Activated CD4-positive, alpha-beta memory T cell treated with anti-CD3 and anti-CD28 coated beads, Interleukin-2, amount 10 ng/mL, durations not matched to agents 7 days and 5 days (primary cell): Measurements from ENCODE around the gene DDIT4. TPM values are rescaled to one million over a fixed set of nuclear protein-coding genes. Genes with fewer than 3 reads are reported as not detected.
A peak's percentile ranks its signal among the peaks of the same experiment; 100 is the strongest.

Source experiments
- CTCF ChIA-PET: fragments of 350-600 bp; sonication (Branson Sonifier 250); formaldehyde crosslinking; loops from one replicate; lab custom pipeline; 2021; ENCODE audit warnings: antibody characterized with exemption, inconsistent platforms; lab: Charles Lee
- POLR2A ChIA-PET: fragments of 350-600 bp; sonication (Branson Sonifier 250); formaldehyde crosslinking; loops from one replicate; lab custom pipeline; 2021; ENCODE audit warnings: antibody characterized with exemption; lab: Charles Lee
- DNase-seq: peaks from one replicate; pipeline ENCODE4 v3.0.0-alpha.2; 2020
- H3K27ac Mint-ChIP-seq: one replicate; pipeline ENCODE4 v1.8.0; 2021; ENCODE audit warnings: mild to moderate bottlenecking, mixed read lengths
- H3K27me3 Mint-ChIP-seq: one replicate; pipeline ENCODE4 v1.8.0; 2021; ENCODE audit warnings: mixed read lengths
- H3K36me3 Mint-ChIP-seq: one replicate; pipeline ENCODE4 v1.8.0; 2021; ENCODE audit warnings: low read depth, mixed read lengths
- H3K4me1 Mint-ChIP-seq: one replicate; pipeline ENCODE4 v1.8.0; 2021; ENCODE audit warnings: mixed read lengths
- H3K4me3 Mint-ChIP-seq: one replicate; pipeline ENCODE4 v1.8.0; 2021; ENCODE audit warnings: mild to moderate bottlenecking, mixed read lengths
- H3K9me3 Mint-ChIP-seq: one replicate; pipeline ENCODE4 v1.8.0; 2021; ENCODE audit warnings: mixed read lengths
- total RNA-seq, 2 experiments: library from RNA; stranded (reverse); gene quantifications; one replicate each; pipeline ENCODE4 v1.2.3, GENCODE V29; 2021

DDIT4 gene
- total RNA-seq, 2 experiments from 2014 or later: 475 to 481 TPM

DNA sequence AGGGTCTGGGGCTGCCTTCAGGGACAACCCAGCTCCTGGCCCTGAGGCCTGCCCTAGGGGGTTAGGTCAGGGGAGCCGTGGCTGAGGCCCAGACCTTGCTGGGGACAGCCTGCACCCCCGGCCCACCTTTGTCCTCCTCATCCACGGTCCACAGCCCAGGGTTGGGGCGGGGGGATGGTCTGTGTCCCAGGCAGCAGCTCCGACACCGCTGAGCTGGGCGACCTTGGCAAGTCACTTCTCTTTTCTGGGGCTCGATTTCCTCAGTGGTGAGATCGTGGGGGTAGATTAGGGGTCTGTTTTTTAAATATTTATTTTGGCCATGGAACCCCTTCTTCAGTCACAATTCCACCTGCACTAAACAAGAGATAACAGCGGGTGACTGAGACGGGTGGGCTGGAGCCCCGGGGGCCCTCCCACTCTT, 50.1 kb downstream of the DDIT4 start:
- H3K4me3 Mint-ChIP-seq: no peak overlapping the region
- peak overlapping the region; percentile 35 for H3K27ac Mint-ChIP-seq
- CTCF ChIA-PET: interaction anchor here (4.0 kb wide), 1 partner anchor 8 kb away, joined by 20 read pairs; no protein-coding TSS in a partner anchor
- peaks cover 16% of the 10 kb centered on the region for H3K36me3 Mint-ChIP-seq
- no peak for DNase-seq
- peaks cover 75% of the 10 kb centered on the region for H3K4me1 Mint-ChIP-seq
- H3K9me3 Mint-ChIP-seq: peaks cover 4% of the 10 kb centered on the region
- no peaks in the 10 kb centered on the region for H3K27me3 Mint-ChIP-seq
- POLR2A ChIA-PET: interaction anchor here (5.1 to 14.4 kb wide), 5 partner anchors 10 to 235 kb away, joined by 31 to 448 read pairs (median 104); partner anchors contain the start of genes DDIT4 and SPOCK2

Other genes starting within 250 kb of the DDIT4 start
- gene SPOCK2, start 185.4 kb upstream of the DDIT4 start, total RNA-seq: 100 to 1,000 TPM; 418 to 420 TPM
- 100 to 1,000 TPM in 1 of 2 experiments, 10 to 100 TPM in 1; 94.2 to 101 TPM for gene ANAPC16, start 57.9 kb upstream of the DDIT4 start, total RNA-seq
- gene ASCC1, start 57.6 kb upstream of the DDIT4 start, total RNA-seq: 10 to 100 TPM; 35.5 to 36.2 TPM
- 10 to 100 TPM; 23.8 to 26.7 TPM for gene DNAJB12, start 81.0 kb downstream of the DDIT4 start, total RNA-seq